ENCODE results near the gene ZNF586.
"Not testable (repeated sequence)": the region's sequence is repeated elsewhere in the genome, so short reads cannot be mapped to it uniquely, and the experiment has no call there.

ZNF586 gene

GRCh38 chr19:57769345-57770131, at the start of gene ZNF586:
TSS of gene ZNF586 (plus strand) at chr19:57769676. CDS start at chr19:57769843, 167 bp downstream.
- peak; percentile 92 for DNase-seq (ENCODE audit: low spot score)

DNA sequence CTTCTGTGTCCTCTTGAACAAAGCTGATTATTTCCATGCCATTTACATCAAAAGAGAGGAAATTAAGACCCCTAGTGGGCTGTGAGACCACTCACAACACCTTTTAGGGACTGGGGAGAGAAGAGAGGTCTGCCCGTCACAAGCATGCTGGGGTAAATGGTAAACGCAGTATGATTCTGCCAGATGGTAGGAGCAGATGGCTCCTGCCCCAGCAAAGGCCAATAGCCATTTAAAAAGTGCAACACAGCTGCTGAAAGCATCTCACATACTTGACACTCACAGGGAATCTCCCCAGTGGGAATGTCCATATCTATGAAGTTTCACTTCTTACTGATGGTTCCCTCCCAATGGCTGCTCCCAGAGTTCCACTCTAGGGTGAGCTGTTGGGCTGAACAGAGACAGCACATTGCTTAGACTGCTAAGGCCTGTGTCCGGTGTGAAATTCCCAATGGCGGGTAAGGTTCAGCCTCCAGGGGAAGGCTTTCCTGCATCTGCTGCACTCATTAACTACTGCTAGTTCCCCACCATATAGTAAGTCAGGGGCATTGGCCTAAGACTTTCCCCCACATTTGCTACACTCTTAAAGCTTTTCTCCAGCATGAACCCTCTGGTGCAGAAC, 49.5 kb upstream of the ZNF586 start:
- DNase-seq (ENCODE audit: low spot score) = no peak

GRCh38 chr19:57720878-57721277, 48.6 kb upstream of the ZNF586 start:
- DNase-seq (ENCODE audit: low spot score) = no peak

DNA sequence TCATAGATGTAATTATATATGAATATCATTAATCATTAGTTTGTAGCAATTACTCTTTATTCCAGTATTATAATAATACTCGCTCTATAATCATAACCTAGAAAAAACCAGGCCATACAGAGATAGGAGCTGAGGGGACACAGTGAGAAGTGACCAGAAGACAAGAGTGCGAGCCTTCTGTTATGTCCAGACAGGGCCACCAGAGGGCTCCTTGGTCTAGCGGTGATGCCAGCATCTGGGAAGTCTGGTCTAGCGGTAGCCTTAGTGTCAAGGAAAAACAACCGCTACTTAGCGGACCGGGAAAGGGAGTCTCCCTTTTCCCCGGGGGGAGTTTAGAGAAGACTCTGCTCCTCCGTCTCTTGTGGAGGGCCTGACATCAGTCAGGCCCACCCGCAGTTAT, 31.2 kb upstream of the ZNF586 start:
- peak; percentile 44 for DNase-seq (ENCODE audit: low spot score)

DNA sequence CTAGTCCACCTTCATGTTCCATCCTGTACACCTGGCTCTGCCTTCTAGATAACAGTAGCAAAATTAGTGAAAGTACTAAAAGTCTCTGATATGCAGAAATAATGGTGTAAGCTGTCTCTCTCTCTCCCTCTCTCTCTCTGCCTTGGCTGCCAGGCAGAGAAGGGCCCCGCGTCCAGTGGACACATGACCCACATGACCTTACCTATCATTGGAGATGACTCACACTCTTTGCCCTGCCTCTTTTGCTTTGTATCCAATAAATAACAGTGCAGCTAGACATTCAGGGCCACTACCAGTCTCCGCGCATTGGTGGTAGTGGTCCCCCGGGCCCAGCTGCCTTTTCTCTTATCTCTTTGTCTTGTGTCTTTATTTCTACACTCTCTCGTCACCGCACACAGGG, 30.7 kb upstream of the ZNF586 start:
- not testable (repeated sequence) for DNase-seq (ENCODE audit: low spot score)

DNA sequence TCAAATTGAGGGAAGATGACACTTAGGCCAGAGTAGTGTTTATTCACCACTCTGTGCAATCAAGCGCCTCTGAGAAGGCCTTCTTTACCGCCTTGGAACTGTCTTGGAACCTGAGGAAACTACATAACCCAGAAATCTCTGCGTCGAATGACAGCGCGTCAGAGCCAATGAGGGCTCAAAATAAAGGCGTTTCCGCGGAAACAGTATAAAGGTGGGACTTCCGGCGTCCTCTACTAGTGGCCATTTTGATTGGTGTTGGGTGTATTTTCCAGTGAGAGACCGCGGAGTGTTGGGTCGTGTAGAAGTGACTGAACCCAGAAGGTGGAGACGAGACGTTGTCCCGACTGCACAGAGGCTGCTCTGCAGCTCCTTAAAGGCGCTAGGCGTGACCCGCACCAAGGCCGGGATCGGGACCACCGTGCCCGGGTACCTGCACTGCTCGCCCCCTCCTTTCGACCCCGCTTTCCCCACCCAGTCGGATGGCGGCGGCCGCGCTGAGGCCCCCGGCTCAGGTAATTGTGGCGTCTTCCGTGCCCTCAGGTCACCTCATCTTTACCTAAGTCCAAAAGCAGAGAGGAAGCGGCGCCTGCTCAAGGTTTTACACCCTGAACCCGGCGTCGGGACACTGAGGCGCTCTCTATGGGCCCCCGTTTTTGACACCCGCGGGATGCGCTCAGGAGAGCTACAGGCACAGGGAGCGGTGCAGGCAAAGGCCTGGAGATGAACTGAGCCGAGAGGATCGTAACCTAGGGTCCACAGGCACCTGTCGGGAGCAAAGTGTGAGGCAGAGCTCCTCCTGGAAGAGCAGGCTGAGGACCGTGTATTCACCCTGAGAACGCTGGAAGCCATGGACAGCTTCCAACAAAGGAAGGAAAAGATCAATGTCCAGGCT, 22.6 kb upstream of the ZNF586 start, which contains the start of gene ZNF776:
TSS of gene ZNF776 (plus strand) at position 236 of the 892 bp plus-strand sequence. CDS start at position 480, 244 bp downstream.
- DNase-seq (ENCODE audit: low spot score) = peak; percentile 91

DNA sequence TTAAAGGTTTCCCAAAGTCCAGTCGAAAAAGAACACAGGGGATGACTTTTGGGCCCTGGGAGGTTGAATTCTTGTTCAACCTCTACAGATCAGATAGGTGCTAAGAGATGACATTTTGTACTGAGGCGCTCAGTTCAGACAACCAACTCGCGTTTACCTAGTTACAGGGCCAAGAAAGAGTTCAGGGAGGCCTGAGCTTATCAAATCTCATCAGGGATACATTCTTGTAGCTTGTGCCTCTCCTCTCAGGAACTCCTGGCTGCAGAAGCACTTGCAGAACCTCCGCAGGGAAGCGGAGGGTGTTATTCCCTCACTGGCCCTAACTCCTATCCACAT, 22.0 kb upstream of the ZNF586 start:
- DNase-seq (ENCODE audit: low spot score) = peak; percentile 9

- no peak for DNase-seq (ENCODE audit: low spot score)
These were observed 21.4 kb upstream of the ZNF586 start for GRCh38 chr19:57748029-57748428.

DNA sequence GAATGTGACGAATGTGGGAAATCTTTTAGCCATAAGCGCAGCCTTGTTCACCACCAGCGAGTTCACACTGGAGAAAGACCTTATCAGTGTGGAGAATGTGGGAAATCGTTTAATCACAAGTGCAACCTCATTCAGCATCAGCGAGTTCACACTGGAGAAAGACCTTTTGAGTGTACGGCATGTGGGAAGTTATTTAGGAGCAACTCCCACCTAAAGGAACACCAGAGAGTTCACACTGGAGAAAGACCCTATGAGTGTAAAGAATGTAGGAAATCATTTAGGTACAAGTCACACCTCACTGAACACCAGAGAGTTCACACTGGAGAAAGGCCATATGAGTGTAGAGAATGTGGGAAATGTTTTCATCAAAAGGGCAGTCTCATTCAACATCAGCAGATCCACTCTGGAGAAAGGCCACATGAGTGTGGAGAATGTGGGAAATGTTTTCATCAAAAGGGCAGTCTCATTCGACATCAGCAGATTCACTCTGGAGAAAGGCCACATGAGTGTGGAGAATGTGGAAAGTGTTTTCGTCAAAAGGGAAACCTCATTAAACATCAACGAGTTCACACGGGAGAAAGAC, 15.3 kb upstream of the ZNF586 start:
- no peak for DNase-seq (ENCODE audit: low spot score)

DNA sequence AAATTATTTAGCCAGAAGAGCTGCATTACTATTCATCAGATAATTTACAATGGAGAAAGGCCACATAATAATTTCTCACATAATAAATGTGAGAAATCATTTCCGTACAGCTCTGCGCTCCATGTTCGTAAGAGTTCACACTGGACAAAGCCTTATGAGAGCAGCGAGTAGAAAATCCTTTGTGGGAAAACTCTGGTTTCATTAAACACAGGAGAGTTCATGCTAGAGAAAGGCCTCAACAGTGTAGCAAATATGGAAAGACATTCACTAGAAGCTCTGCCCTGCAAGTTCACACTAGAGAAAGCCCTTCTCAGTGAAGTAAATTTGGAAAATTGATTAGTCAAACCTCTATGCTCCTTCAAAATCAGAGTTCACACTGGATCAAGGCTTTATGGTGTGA, 14.4 kb upstream of the ZNF586 start:
- no peak for DNase-seq (ENCODE audit: low spot score)

DNA sequence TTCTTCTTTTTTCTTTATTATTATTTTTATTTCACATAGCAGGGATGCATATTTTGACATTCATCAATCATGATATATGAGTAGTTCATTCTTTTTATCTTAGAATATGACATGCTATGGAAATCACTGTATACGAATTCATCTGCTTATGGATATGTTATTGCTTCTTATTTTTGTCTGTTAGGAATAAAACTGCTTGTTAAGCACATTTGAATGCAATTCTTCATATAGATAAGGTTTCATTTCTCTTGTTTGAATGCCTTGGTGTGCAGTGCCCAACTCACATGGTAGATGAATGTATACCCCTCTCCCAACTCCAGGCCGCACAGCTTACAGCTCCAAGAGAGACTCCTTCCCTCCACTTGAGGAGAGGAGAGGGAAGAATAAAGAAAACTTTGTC, 11.5 kb upstream of the ZNF586 start:
- no peak for DNase-seq (ENCODE audit: low spot score)

DNA sequence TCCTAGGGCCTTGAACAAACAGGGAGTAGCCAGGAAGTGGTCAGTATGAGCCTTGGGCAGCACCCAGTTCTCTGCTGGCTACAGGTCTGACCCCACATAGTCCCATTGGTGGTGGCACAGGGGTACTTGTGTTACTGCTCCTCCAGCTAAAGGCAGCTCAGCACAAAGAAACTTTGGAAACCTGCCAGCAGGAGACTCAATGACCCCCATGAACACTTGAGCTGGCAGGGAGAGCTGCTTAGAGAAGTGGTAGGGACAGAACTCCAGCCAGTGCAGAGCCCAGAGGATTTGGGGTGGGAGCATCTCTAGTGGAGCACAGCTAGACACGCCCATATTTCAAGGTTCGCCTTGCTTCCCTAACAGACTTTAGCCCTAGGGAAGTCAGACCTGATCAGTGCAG, 10.4 kb upstream of the ZNF586 start:
- DNase-seq (ENCODE audit: low spot score) = no peak

DNA sequence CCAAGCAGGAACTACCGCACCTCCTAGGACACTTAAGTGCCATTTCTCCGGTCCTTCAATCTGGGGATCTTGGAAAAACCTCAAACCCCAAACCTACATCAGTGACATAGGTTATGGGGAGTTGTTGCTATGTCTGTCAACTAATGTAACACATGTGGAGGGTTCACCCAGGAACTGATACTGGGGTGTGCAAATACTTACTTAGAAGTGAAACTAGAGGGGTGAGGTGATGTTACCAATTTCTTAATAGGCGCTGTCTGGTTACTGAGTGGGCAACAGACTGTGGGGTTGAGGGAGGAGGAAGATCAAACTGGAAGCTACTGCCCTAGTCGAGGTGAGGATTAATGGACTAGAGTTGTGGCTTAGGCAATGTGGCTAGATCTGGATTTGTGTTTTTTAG, 1.9 kb downstream of the ZNF586 start:
- no peak for DNase-seq (ENCODE audit: low spot score)

DNA sequence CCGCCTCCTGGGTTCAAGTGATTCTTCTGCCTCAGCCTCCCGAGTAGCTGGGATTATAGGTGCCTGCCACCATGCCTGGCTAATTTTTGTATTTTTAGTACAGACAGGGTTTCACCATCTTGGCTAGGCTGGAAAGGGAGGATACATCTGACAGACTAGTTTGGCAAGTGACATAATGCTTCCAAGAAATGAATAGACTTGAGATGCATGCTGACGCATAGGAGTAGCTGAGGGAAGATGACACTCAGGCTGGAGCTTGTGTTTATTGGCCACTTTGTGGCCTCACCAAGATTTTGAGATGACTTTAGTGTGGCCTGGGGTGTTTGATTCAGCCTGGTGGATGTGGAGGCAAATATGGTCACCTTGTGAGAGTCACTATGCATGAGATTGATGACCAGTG, 4.0 kb downstream of the ZNF586 start:
- no peak for DNase-seq (ENCODE audit: low spot score)

- no peak for DNase-seq (ENCODE audit: low spot score)
These were observed 7.4 kb downstream of the ZNF586 start for GRCh38 chr19:57776764-57777296.

GRCh38 chr19:57778336-57778735, 8.9 kb downstream of the ZNF586 start:
- DNase-seq (ENCODE audit: low spot score) = no peak

- DNase-seq (ENCODE audit: low spot score) = no peak
These were observed 9.9 kb downstream of the ZNF586 start for GRCh38 chr19:57779220-57779845.

DNA sequence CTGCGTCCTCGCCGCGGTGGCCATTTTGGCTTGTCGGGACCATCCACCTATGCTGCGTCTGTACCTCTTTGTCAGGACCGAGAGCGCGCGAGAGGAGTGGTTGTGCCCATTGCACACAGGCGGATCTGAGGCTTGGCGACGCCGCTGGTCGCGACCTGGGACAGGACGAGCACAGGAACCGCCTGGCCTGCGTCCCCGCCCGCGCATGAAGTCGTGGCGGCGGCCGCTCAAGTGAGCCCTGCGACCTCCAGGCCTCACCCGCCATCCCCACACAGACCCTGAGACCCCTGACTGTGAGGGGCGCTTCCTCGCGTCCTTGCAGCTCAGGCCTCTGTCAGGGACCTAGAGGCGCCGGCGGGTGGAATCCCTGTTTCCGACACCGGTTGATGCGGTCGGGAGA, 16.8 kb downstream of the ZNF586 start:
- no peak for DNase-seq (ENCODE audit: low spot score)

GRCh38 chr19:57786906-57787305, 17.4 kb downstream of the ZNF586 start:
- no peak for DNase-seq (ENCODE audit: low spot score)

DNA sequence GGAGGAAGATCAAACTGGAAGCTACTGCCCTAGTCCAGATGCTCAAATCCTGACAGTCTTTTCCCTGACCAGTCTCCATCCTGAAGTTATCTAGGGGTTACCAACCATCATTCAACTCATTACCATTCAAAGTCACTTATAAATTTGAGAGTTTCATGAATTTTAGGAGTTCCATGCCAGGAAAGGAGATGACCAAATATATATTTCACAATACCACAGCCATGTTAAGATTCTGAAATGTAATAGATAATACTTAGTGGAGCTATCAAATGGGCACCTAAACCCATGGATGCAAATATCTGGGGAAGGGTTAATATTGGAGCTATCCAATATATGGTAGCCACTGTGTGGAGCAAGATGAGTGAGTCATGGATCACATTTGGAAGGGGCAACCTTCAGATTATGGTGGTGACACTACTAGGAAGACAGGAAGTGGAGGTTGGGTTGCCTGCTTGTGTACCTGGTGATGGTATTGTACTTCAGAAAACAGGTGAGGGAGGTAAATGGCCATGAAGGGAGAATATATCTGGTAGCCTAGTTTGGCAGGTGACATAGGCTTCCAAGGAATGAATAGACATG, 18.7 kb downstream of the ZNF586 start:
- no peak for DNase-seq (ENCODE audit: low spot score)

GRCh38 chr19:57789288-57789687, 19.8 kb downstream of the ZNF586 start:
- no peak for DNase-seq (ENCODE audit: low spot score)
